CD14-positive monocyte (primary cell): ENCODE data around the gene CELF4. TPM values are rescaled to one million over a fixed set of nuclear protein-coding genes. Genes with fewer than 3 reads are reported as not detected.

Source experiments
- DNase-seq, 3 donors: peaks; one replicate each; pipeline ENCODE4 v3.0.0-alpha.2; 2011 to 2022
- H2AFZ ChIP-seq: 2 replicates; pipeline ENCODE4 v1.6.0; 2012; ENCODE audit warnings: mild to moderate bottlenecking, low read depth, low read length, inconsistent platforms; ENCODE audit not compliant: insufficient read depth, poor library complexity, severe bottlenecking
- H3K27ac ChIP-seq, 2 donors: 1 replicate in 1 of 2; 2 replicates in 1 of 2; pipeline ENCODE4 v1.5.1; 2012 to 2013; ENCODE audit warnings: low read length in 2 of 2, control low read depth in 1 of 2, inconsistent platforms in 1 of 2, low read depth in 1 of 2, mild to moderate bottlenecking in 1 of 2
- H3K27me3 ChIP-seq, 2 donors: one replicate each; pipeline versions ENCODE4 v1.6.0 to v1.6.1; 2011 to 2013; ENCODE audit warnings: low read length in 2 of 2; ENCODE audit not compliant: control insufficient read depth in 2 of 2, insufficient read depth in 2 of 2
- H3K36me3 ChIP-seq, 2 donors: replicated peaks in 1 of 2; 1 replicate in 1 of 2; 2 replicates in 1 of 2; pipeline versions ENCODE4 v1.5.1 to v1.6.1; 2012 to 2013; ENCODE audit warnings: low read length in 2 of 2, control low read depth in 1 of 2, inconsistent platforms in 1 of 2, mild to moderate bottlenecking in 1 of 2; ENCODE audit not compliant: insufficient read depth in 2 of 2, control insufficient read depth in 1 of 2
- H3K4me1 ChIP-seq, 2 donors: 1 replicate in 1 of 2; 2 replicates in 1 of 2; pipeline versions ENCODE4 v1.5.1 to v1.6.1; 2012 to 2013; ENCODE audit warnings: low read length in 2 of 2, control low read depth in 1 of 2, inconsistent platforms in 1 of 2, mild to moderate bottlenecking in 1 of 2, moderate library complexity in 1 of 2; ENCODE audit not compliant: insufficient read depth in 2 of 2, control insufficient read depth in 1 of 2
- H3K4me2 ChIP-seq: replicated peaks from 2 replicates; pipeline ENCODE3; 2012; ENCODE audit warnings: low read length, moderate library complexity, mild to moderate bottlenecking; ENCODE audit not compliant: poor library complexity, severe bottlenecking; ENCODE audit errors: extremely low read depth
- H3K4me3 ChIP-seq, 3 experiments: fragments of 200-600 bp in 1 of 3; sonication (generic) in 1 of 3; replicated peaks in 1 of 3; 1 replicate in 2 of 3; 2 replicates in 1 of 3; pipeline ENCODE4 v1.5.1; 2011 to 2013; ENCODE audit warnings: low read length in 3 of 3, mild to moderate bottlenecking in 3 of 3, control low read depth in 2 of 3, low read depth in 2 of 3, inconsistent platforms in 1 of 3, moderate library complexity in 1 of 3
- H3K79me2 ChIP-seq: 2 replicates; pipeline ENCODE4 v1.6.0; 2012; ENCODE audit warnings: mild to moderate bottlenecking, control low read depth, inconsistent platforms, low read length, moderate library complexity; ENCODE audit not compliant: insufficient read depth
- H3K9ac ChIP-seq: 2 replicates; pipeline ENCODE4 v1.6.0; 2017; ENCODE audit warnings: low read length, mild to moderate bottlenecking; ENCODE audit not compliant: insufficient read depth, poor library complexity, severe bottlenecking
- H3K9me3 ChIP-seq, 2 donors: replicated peaks in 1 of 2; 1 replicate in 1 of 2; 2 replicates in 1 of 2; pipeline versions ENCODE4 v1.5.1 to v1.6.1; 2012 to 2013; ENCODE audit warnings: low read length in 2 of 2, control low read depth in 1 of 2; ENCODE audit not compliant: control insufficient read depth in 1 of 2, insufficient read depth in 1 of 2
- H4K20me1 ChIP-seq: 2 replicates; pipeline ENCODE4 v1.6.0; 2012; ENCODE audit warnings: mild to moderate bottlenecking, low read length, control low read depth, moderate library complexity; ENCODE audit not compliant: insufficient read depth
- H3K27ac Mint-ChIP-seq, 7 donors: one replicate each; pipeline ENCODE4 v1.8.0; 2020; ENCODE audit warnings: mild to moderate bottlenecking in 7 of 7, mixed read lengths in 7 of 7, moderate library complexity in 6 of 7, inconsistent platforms in 2 of 7
- H3K27me3 Mint-ChIP-seq, 3 donors: one replicate each; pipeline ENCODE4 v1.8.0; 2021 to 2022; ENCODE audit warnings: low read depth in 3 of 3, mild to moderate bottlenecking in 3 of 3, mixed read lengths in 3 of 3, moderate library complexity in 3 of 3, inconsistent platforms in 1 of 3
- H3K36me3 Mint-ChIP-seq, 2 donors: one replicate each; pipeline ENCODE4 v1.8.0; 2020; ENCODE audit warnings: mixed read lengths in 2 of 2, inconsistent platforms in 1 of 2, mild to moderate bottlenecking in 1 of 2
- H3K4me1 Mint-ChIP-seq: one replicate; pipeline ENCODE4 v1.8.0; 2020; ENCODE audit warnings: mild to moderate bottlenecking, mixed read lengths
- H3K4me3 Mint-ChIP-seq, 2 donors: one replicate each; pipeline ENCODE4 v1.8.0; 2020; ENCODE audit warnings: mild to moderate bottlenecking in 2 of 2, mixed read lengths in 2 of 2, moderate library complexity in 1 of 2
- H3K9me3 Mint-ChIP-seq, 7 donors: one replicate each; pipeline ENCODE4 v1.8.0; 2020 to 2022; ENCODE audit warnings: mixed read lengths in 7 of 7, mild to moderate bottlenecking in 6 of 7, moderate library complexity in 6 of 7, inconsistent platforms in 2 of 7
- CTCF ChIP-seq: fragments of 200-600 bp; IDR thresholded peaks from one replicate; pipeline ENCODE4 v1.8.0; 2022; ENCODE audit warnings: antibody characterized with exemption, mild to moderate bottlenecking
- WGBS: methylation state at CpG from one replicate; pipeline ENCODE4 v1.1.5; 2013; ENCODE audit warnings: missing lambda C conversion rate; ENCODE audit not compliant: insufficient coverage; 5-methylcytosine and 5-hydroxymethylcytosine counted together
- intact Hi-C, 2 donors: fragments of 100-400 bp; cut with micrococcal nuclease; formaldehyde crosslinking; loops; one replicate each; pipeline versions ENCODE4 v1.15.0 to v1.15.1; 2023
- polyA plus RNA-seq, 3 donors: library from polyadenylated mRNA; depleted of rRNA in 1 of 3; unstranded in 2 of 3; stranded (reverse) in 1 of 3; fragments of 300-500 nt in 2 of 3; fragments of >200 nt in 1 of 3; fragmentation: Illumina TruSeq in 2 of 3; gene quantifications; 1 replicate in 2 of 3; 2 replicates in 1 of 3; pipeline ENCODE4 v1.2.3, GENCODE V29; 2012 to 2021

CELF4 gene
- polyA plus RNA-seq, 3 donors = not detected

DNA sequence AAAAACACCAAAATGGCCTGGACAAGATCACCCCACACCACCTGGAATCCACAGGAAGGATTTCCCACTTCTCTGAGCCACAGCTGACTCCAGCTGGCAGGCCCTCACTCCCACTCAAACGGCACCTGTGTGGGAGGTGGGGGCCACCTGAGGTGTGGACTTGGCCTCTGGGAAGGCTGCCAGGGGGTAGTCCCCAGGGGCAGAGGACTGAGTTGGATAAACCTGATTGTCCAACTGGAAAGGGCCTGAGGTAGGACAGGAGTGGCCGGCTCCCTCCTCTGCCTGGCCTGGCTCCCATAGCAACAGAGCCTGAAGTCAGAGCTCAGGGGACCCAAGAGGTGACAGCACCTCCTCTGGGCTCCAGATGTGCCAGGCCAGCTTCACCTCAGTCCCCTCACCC lies 300.2 kb downstream of the CELF4 start:
- no peaks in the 10 kb centered on the region for H3K9me3 ChIP-seq
- no peaks in the 10 kb centered on the region for H3K36me3 Mint-ChIP-seq
- no peaks in the 10 kb centered on the region for H4K20me1 ChIP-seq
- H3K4me3 Mint-ChIP-seq = no peak overlapping the region
- H3K27me3 ChIP-seq = no peaks in the 10 kb centered on the region
- peak overlapping the region in 1 of 7 donors; percentile 76 for H3K27ac Mint-ChIP-seq
- H3K79me2 ChIP-seq = no peaks in the 10 kb centered on the region
- peaks cover 0 to 6% (median 0%) of the 10 kb centered on the region in 7 donors for H3K9me3 Mint-ChIP-seq
- intact Hi-C loops = no loop called here
- H3K9ac ChIP-seq = no peak overlapping the region
- TF ChIP-seq CTCF = no peak
- H2AFZ ChIP-seq = no peak overlapping the region
- no peaks in the 10 kb centered on the region for H3K36me3 ChIP-seq
- WGBS = 83% methylated on average over 1 of the region's 2 CpGs
- H3K4me3 ChIP-seq = no peak overlapping the region
- no peak overlapping the region for H3K4me2 ChIP-seq
- no peak overlapping the region for H3K27ac ChIP-seq
- no peaks in the 10 kb centered on the region for H3K4me1 Mint-ChIP-seq
- H3K27me3 Mint-ChIP-seq = peaks cover 0 to 4% (median 3%) of the 10 kb centered on the region in 3 donors
- no peak for DNase-seq
- H3K4me1 ChIP-seq = no peaks in the 10 kb centered on the region

- Histone ChIP-seq H3K9me3 (no peaks in the 10 kb centered on the region), H3K36me3 (no peaks in the 10 kb centered on the region), H3K27me3 (no peaks in the 10 kb centered on the region), H3K9ac (no peak overlapping the region), H3K79me2 (no peaks in the 10 kb centered on the region), H4K20me1 (no peaks in the 10 kb centered on the region), H3K4me3 (no peak overlapping the region), H3K27ac (no peak overlapping the region), H2AFZ (no peak overlapping the region), H3K4me1 (no peaks in the 10 kb centered on the region), H3K4me2 (no peak overlapping the region)
- peaks cover 0 to 6% (median 0%) of the 10 kb centered on the region in 7 donors for H3K9me3 Mint-ChIP-seq
- DNase-seq = no peak
- WGBS = 85% methylated on average over 13 of the region's 14 CpGs
- TF ChIP-seq CTCF = no peak
- peak overlapping the region in 1 of 7 donors; percentile 76 for H3K27ac Mint-ChIP-seq
- H3K4me1 Mint-ChIP-seq = no peaks in the 10 kb centered on the region
- intact Hi-C loops = no loop called here
- no peak overlapping the region for H3K4me3 Mint-ChIP-seq
- peaks cover 0 to 4% (median 3%) of the 10 kb centered on the region in 3 donors for H3K27me3 Mint-ChIP-seq
- H3K36me3 Mint-ChIP-seq = no peaks in the 10 kb centered on the region
These were observed 300.6 kb downstream of the CELF4 start for GRCh38 chr18:37264956-37265355.
